ENCODE results near the gene KRT10. TPM values are rescaled to one million over a fixed set of nuclear protein-coding genes. Genes with fewer than 3 reads are reported as not detected.

Gene KRT10
- total and polyA plus RNA-seq, 2 donors (not counting 1 experiment from before 2014, with no cell fraction given) = 14.7 to 32.9 TPM

DNA sequence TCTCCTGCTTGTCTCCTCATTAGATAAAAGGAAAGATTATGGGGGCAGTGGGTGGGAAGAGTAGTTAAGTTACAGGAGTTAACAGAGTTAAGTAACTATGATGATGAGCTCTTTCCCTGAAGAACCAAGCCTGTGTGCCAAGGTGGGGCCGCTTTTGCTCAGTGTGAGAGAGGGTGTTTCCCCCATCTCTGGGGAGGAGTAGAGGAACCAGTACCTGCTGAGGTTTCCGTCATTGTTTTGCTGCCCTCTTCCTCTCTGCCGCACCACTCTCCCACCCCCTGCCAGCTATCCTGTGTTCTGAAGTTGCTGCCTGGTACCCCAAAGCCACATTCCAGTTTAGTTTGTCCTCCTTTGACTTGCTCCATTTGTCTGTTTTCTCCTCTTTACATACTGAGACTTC, 20.8 kb upstream of the KRT10 start:
- ChIA-PET CTCF (interaction anchor here (1.3 kb wide), 1 partner anchor 223 kb away, joined by 3 read pairs; no protein-coding TSS in a partner anchor), POLR2A (no interaction called here)
- no peak overlapping the region for H3K27ac ChIP-seq (ENCODE audit: low read length in 2 of 2)
- WGBS (ENCODE audit: insufficient coverage) = 80% methylated on average over 1 of the region's 3 CpGs
- no peak overlapping the region for H2AFZ ChIP-seq (ENCODE audit: insufficient read depth, low read depth, low read length, poor library complexity, severe bottlenecking)
- H3K9me3 ChIP-seq (ENCODE audit: control extremely low read depth in 1 of 3, control insufficient read depth in 2 of 3, insufficient read depth in 1 of 3, low read length in 2 of 3) = no peaks in the 10 kb centered on the region
- Mint-ChIP-seq H3K27ac (no peak overlapping the region), H3K9me3 (ENCODE audit: insufficient read depth) (no peaks in the 10 kb centered on the region), H3K27me3 (peaks cover 60% of the 10 kb centered on the region), H3K4me1 (peaks cover 3% of the 10 kb centered on the region), H3K4me3 (no peak overlapping the region)
- intact Hi-C loops (cut with micrococcal nuclease) = no loop called here
- peaks cover 0 to 25% (median 6%) of the 10 kb centered on the region in 4 experiments for H3K27me3 ChIP-seq (replicated peaks in 1 of 4; ENCODE audit: control extremely low read depth in 1 of 4, control insufficient read depth in 3 of 4, insufficient read depth in 4 of 4, low read length in 3 of 4)
- H3K79me2 ChIP-seq (ENCODE audit: control insufficient read depth, insufficient read depth, low read length) = no peaks in the 10 kb centered on the region
- H3K4me1 ChIP-seq (ENCODE audit: control insufficient read depth in 2 of 2, insufficient read depth in 2 of 2, low read length in 2 of 2) = no peaks in the 10 kb centered on the region
- H3K9ac ChIP-seq (ENCODE audit: low read length) = no peak overlapping the region
- H3K4me3 ChIP-seq (ENCODE audit: control extremely low read depth in 1 of 5, extremely low read depth in 1 of 5, insufficient read depth in 1 of 5, low read depth in 2 of 5, low read length in 4 of 5) = no peak overlapping the region
- TF ChIP-seq, protein P1, sequence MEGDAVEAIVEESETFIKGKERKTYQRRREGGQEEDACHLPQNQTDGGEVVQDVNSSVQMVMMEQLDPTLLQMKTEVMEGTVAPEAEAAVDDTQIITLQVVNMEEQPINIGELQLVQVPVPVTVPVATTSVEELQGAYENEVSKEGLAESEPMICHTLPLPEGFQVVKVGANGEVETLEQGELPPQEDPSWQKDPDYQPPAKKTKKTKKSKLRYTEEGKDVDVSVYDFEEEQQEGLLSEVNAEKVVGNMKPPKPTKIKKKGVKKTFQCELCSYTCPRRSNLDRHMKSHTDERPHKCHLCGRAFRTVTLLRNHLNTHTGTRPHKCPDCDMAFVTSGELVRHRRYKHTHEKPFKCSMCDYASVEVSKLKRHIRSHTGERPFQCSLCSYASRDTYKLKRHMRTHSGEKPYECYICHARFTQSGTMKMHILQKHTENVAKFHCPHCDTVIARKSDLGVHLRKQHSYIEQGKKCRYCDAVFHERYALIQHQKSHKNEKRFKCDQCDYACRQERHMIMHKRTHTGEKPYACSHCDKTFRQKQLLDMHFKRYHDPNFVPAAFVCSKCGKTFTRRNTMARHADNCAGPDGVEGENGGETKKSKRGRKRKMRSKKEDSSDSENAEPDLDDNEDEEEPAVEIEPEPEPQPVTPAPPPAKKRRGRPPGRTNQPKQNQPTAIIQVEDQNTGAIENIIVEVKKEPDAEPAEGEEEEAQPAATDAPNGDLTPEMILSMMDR (IDR thresholded peaks at IDR 0.05) = no peak
- no peak for TF ChIP-seq EZH2 (IDR thresholded peaks at IDR 0.05; ENCODE audit: borderline replicate concordance, insufficient read depth, low read depth, low read length, poor library complexity, severe bottlenecking)
- no peak overlapping the region for H3K4me2 ChIP-seq (replicated peaks; ENCODE audit: low read depth, low read length, poor library complexity, severe bottlenecking)
- DNase-seq (no peak), ATAC-seq (ENCODE audit: low read depth) (no peak)
- H4K20me1 ChIP-seq (ENCODE audit: control insufficient read depth, insufficient read depth, low read length, poor library complexity, severe bottlenecking) = no peaks in the 10 kb centered on the region
- H3K36me3 ChIP-seq (replicated peaks in 1 of 2; ENCODE audit: control extremely low read depth in 1 of 2, control insufficient read depth in 1 of 2, extremely low read depth in 1 of 2, insufficient read depth in 2 of 2, low read length in 1 of 2) = no peaks in the 10 kb centered on the region

DNA sequence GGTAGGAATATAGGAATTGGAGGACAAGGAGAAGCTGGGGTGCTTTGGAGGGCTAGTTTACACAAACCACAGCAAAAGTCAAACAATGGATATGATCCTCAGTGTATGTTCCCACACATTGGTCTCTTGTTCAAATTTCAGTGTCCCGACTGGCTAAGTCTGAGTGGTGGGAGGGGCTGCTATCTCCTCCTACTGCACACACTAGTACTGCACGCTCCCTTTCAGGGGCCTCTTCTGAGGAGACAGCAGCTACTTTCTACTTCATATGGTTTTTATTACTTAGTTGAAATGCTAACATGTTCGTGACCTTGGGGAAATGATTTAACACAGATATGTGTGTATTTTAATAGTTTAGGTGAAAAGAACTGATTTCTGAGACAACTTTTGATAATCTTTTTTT, 18.8 kb upstream of the KRT10 start:
- CTCF ChIA-PET = no interaction called here
- Histone ChIP-seq H3K9ac (ENCODE audit: low read length) (no peak overlapping the region), H3K4me3 (ENCODE audit: control extremely low read depth in 1 of 5, extremely low read depth in 1 of 5, insufficient read depth in 1 of 5, low read depth in 2 of 5, low read length in 4 of 5) (no peak overlapping the region), H2AFZ (ENCODE audit: insufficient read depth, low read depth, low read length, poor library complexity, severe bottlenecking) (no peak overlapping the region), H3K36me3 (replicated peaks in 1 of 2; ENCODE audit: control extremely low read depth in 1 of 2, control insufficient read depth in 1 of 2, extremely low read depth in 1 of 2, insufficient read depth in 2 of 2, low read length in 1 of 2) (no peaks in the 10 kb centered on the region), H3K4me2 (replicated peaks; ENCODE audit: low read depth, low read length, poor library complexity, severe bottlenecking) (no peak overlapping the region), H4K20me1 (ENCODE audit: control insufficient read depth, insufficient read depth, low read length, poor library complexity, severe bottlenecking) (no peaks in the 10 kb centered on the region), H3K79me2 (ENCODE audit: control insufficient read depth, insufficient read depth, low read length) (no peaks in the 10 kb centered on the region), H3K27ac (ENCODE audit: low read length in 2 of 2) (no peak overlapping the region), H3K4me1 (ENCODE audit: control insufficient read depth in 2 of 2, insufficient read depth in 2 of 2, low read length in 2 of 2) (no peaks in the 10 kb centered on the region), H3K9me3 (ENCODE audit: control extremely low read depth in 1 of 3, control insufficient read depth in 2 of 3, insufficient read depth in 1 of 3, low read length in 2 of 3) (no peaks in the 10 kb centered on the region), H3K27me3 (replicated peaks in 1 of 4; ENCODE audit: control extremely low read depth in 1 of 4, control insufficient read depth in 3 of 4, insufficient read depth in 4 of 4, low read length in 3 of 4) (peaks cover 0 to 25% (median 6%) of the 10 kb centered on the region in 4 experiments)
- intact Hi-C loops (cut with micrococcal nuclease) = no loop called here
- Mint-ChIP-seq H3K4me3 (no peak overlapping the region), H3K9me3 (ENCODE audit: insufficient read depth) (no peaks in the 10 kb centered on the region), H3K4me1 (peaks cover 3% of the 10 kb centered on the region), H3K27me3 (peaks cover 53% of the 10 kb centered on the region), H3K27ac (no peak overlapping the region)
- DNase-seq = no peak
- no CpG with 5 or more reads among the region's 3 CpGs for whole genome bisulfite sequencing (ENCODE audit: insufficient coverage)
- ATAC-seq (ENCODE audit: low read depth) = no peak
- POLR2A ChIA-PET = no interaction called here
- no peak for TF ChIP-seq EZH2 (IDR thresholded peaks at IDR 0.05; ENCODE audit: borderline replicate concordance, insufficient read depth, low read depth, low read length, poor library complexity, severe bottlenecking)
- TF ChIP-seq, protein P1 (IDR thresholded peaks at IDR 0.05) = no peak

Data from B cell (primary cell).